Measurements from ENCODE around the gene TRPC4. TPM values are rescaled to one million over a fixed set of nuclear protein-coding genes. Genes with fewer than 3 reads are reported as not detected.

TRPC4 gene
- polyA plus RNA-seq, 1 experiment: 1.8 TPM

DNA sequence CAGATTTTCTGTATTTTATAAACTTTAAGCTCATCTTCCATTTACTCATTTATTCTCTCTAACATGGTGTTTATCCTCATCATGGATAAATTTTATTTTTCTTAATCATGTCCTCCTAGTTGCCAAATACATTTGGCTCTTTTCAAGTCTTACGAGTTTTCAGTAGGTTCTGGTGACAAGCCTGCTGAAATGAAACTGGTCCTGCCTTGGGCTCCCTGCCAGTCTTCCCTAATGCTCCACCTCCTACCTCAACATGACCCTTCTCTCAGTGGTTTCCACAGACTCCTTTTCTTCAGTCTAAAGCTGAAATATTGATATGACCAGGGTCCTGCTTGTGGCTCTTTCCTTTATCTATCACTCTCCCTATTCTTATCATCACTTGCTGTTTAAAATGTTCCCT lies 81.2 kb downstream of the TRPC4 start:
- POLR2A ChIA-PET: no interaction called here
- no peaks in the 10 kb centered on the region for H3K9me3 ChIP-seq (ENCODE audit: control insufficient read depth, insufficient read depth, low read length)
- no peak overlapping the region for H3K27ac ChIP-seq (ENCODE audit: low read depth, low read length)
- CTCF ChIA-PET: no interaction called here
- TF ChIP-seq, protein P1, sequence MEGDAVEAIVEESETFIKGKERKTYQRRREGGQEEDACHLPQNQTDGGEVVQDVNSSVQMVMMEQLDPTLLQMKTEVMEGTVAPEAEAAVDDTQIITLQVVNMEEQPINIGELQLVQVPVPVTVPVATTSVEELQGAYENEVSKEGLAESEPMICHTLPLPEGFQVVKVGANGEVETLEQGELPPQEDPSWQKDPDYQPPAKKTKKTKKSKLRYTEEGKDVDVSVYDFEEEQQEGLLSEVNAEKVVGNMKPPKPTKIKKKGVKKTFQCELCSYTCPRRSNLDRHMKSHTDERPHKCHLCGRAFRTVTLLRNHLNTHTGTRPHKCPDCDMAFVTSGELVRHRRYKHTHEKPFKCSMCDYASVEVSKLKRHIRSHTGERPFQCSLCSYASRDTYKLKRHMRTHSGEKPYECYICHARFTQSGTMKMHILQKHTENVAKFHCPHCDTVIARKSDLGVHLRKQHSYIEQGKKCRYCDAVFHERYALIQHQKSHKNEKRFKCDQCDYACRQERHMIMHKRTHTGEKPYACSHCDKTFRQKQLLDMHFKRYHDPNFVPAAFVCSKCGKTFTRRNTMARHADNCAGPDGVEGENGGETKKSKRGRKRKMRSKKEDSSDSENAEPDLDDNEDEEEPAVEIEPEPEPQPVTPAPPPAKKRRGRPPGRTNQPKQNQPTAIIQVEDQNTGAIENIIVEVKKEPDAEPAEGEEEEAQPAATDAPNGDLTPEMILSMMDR (IDR thresholded peaks at IDR 0.05; ENCODE audit: low read depth, low read length): no peak
- H3K27me3 ChIP-seq (ENCODE audit: control insufficient read depth, insufficient read depth, low read length): no peaks in the 10 kb centered on the region
- no peak overlapping the region for H3K4me3 ChIP-seq (ENCODE audit: low read depth, low read length)
- no peak for DNase-seq (ENCODE audit: low read depth, low spot score)

DNA sequence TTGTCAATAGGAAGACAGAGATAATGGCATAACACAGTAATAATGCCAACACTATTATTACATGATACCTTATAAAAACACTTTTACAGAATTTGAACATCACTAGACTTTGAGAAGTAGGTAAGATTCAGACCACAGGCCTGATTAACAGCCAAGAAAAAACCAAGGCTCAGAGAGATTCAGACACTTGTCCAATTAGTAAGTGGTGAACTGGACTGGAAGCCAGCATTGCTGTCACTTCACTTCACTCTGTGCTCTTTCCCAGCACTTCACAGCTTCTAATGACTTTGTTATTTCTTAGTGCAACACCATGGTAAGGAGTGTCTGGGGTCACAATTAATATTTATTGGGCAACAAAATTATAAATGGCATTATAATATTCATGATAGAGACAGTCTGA lies 91.9 kb downstream of the TRPC4 start:
- no peaks in the 10 kb centered on the region for H3K27me3 ChIP-seq (ENCODE audit: control insufficient read depth, insufficient read depth, low read length)
- POLR2A ChIA-PET: no interaction called here
- CTCF ChIA-PET: no interaction called here
- TF ChIP-seq, protein P1 (IDR thresholded peaks at IDR 0.05; ENCODE audit: low read depth, low read length): no peak
- H3K4me3 ChIP-seq (ENCODE audit: low read depth, low read length): no peak overlapping the region
- H3K27ac ChIP-seq (ENCODE audit: low read depth, low read length): no peak overlapping the region
- DNase-seq (ENCODE audit: low read depth, low spot score): no peak
- H3K9me3 ChIP-seq (ENCODE audit: control insufficient read depth, insufficient read depth, low read length): no peaks in the 10 kb centered on the region

DNA sequence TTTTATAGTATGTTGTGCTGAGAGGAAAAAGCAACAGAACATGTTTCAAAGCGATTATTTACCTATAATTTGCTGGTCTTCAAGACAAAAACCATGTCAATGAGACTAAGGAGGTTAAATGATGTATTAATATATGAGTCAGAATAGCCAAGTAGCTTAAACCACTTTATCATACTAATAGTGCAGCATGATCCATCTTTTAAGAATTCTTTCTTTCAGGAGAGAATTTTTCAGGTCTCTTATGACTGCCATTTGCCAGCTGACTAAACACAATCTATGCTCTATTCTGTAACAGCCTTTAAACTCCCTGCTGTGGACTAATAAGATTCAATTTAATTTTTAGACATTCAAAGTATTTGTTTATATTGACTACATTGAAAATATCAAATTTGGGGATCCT lies 93.7 kb downstream of the TRPC4 start:
- Histone ChIP-seq H3K4me3 (ENCODE audit: low read depth, low read length) (no peak overlapping the region), H3K27ac (ENCODE audit: low read depth, low read length) (no peak overlapping the region), H3K27me3 (ENCODE audit: control insufficient read depth, insufficient read depth, low read length) (no peaks in the 10 kb centered on the region), H3K9me3 (ENCODE audit: control insufficient read depth, insufficient read depth, low read length) (no peaks in the 10 kb centered on the region)
- ChIA-PET CTCF (no interaction called here), POLR2A (no interaction called here)
- TF ChIP-seq, protein P1 (IDR thresholded peaks at IDR 0.05; ENCODE audit: low read depth, low read length): no peak
- no peak for DNase-seq (ENCODE audit: low read depth, low spot score)

DNA sequence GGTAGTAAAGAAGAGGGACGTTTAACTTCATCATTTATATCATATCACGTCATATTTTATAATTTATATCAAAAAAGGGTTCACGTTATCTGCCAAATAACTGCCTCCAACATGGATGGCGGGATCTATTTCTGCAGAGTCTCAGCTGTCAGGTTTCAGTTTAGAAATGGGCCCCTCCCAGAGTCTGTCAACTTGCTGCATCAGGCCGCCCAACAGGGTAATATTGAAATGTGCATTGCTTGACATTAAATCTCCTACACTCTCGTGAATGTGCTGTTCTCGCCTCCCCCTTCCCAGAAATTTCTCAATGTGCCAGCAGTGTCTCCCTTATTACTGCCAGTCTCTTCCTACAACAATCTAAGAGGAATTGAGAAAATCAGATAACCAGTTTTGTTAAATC lies 96.9 kb downstream of the TRPC4 start:
- TF ChIP-seq, protein P1 (IDR thresholded peaks at IDR 0.05; ENCODE audit: low read depth, low read length): no peak
- Histone ChIP-seq H3K9me3 (ENCODE audit: control insufficient read depth, insufficient read depth, low read length) (no peaks in the 10 kb centered on the region), H3K4me3 (ENCODE audit: low read depth, low read length) (no peak overlapping the region), H3K27ac (ENCODE audit: low read depth, low read length) (no peak overlapping the region), H3K27me3 (ENCODE audit: control insufficient read depth, insufficient read depth, low read length) (no peaks in the 10 kb centered on the region)
- ChIA-PET POLR2A (no interaction called here), CTCF (no interaction called here)
- DNase-seq (ENCODE audit: low read depth, low spot score): no peak

DNA sequence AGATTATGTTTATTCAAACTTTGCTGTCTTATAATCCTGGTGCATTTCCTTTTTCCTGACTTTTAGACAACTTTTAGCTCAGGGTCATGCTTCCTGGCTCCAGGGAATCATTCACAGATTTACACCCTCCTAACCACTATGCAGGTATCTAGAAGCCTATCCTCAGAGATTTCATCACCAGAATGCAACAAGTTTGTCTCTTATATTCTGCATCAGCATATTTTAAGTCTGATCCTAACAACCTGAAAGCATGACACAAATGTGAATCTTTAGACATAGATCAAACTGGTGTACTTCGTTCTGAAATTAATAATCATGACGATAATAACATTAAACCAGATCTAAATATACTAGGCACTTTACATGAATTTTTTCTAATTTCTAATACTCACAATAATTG lies 100.0 kb downstream of the TRPC4 start:
- Histone ChIP-seq H3K4me3 (ENCODE audit: low read depth, low read length) (no peak overlapping the region), H3K27me3 (ENCODE audit: control insufficient read depth, insufficient read depth, low read length) (no peaks in the 10 kb centered on the region), H3K9me3 (ENCODE audit: control insufficient read depth, insufficient read depth, low read length) (no peaks in the 10 kb centered on the region), H3K27ac (ENCODE audit: low read depth, low read length) (no peak overlapping the region)
- POLR2A ChIA-PET: no interaction called here
- TF ChIP-seq, protein P1 (IDR thresholded peaks at IDR 0.05; ENCODE audit: low read depth, low read length): no peak
- DNase-seq (ENCODE audit: low read depth, low spot score): no peak
- CTCF ChIA-PET: interaction anchor here (1.6 kb wide), 1 partner anchor 13 kb away, joined by 6 read pairs; no protein-coding TSS in a partner anchor
